Smooth muscle cell (in vitro differentiated cells): ENCODE data around the gene METTL8. TPM values are rescaled to one million over a fixed set of nuclear protein-coding genes. Genes with fewer than 3 reads are reported as not detected.
A peak's percentile ranks its signal among the peaks of the same experiment; 100 is the strongest.

Source experiments
- DNase-seq: peaks from one replicate; lab custom pipeline; 2025; ENCODE audit not compliant: unreplicated experiment; lab: John Stamatoyannopoulos, UW
- H2AFZ ChIP-seq: fragments of 200-600 bp; sonication (generic); 2 replicates; pipeline ENCODE4 v1.6.0; 2016; ENCODE audit warnings: antibody characterized with exemption, low read depth, mild to moderate bottlenecking
- H3F3A ChIP-seq: fragments of 200-600 bp; sonication (generic); 2 replicates; pipeline ENCODE4 v1.6.0; 2017; ENCODE audit warnings: antibody characterized with exemption, low read depth
- H3K27ac ChIP-seq: fragments of 200-600 bp; sonication (generic); 2 replicates; pipeline ENCODE4 v1.5.1; 2016; ENCODE audit warnings: low read depth, mild to moderate bottlenecking
- H3K27me3 ChIP-seq: fragments of 200-600 bp; sonication (generic); 2 replicates; pipeline ENCODE4 v1.6.1; 2016; ENCODE audit warnings: low read depth, mild to moderate bottlenecking
- H3K36me3 ChIP-seq: fragments of 200-600 bp; sonication (generic); 2 replicates; pipeline ENCODE4 v1.5.1; 2016; ENCODE audit warnings: low read depth
- H3K4me1 ChIP-seq: fragments of 200-600 bp; sonication (generic); 2 replicates; pipeline ENCODE4 v1.5.1; 2016; ENCODE audit warnings: low read depth
- H3K4me2 ChIP-seq: fragments of 200-600 bp; sonication (generic); 2 replicates; pipeline ENCODE4 v1.6.0; 2016; ENCODE audit warnings: mild to moderate bottlenecking
- H3K4me3 ChIP-seq: fragments of 200-600 bp; sonication (generic); 2 replicates; pipeline ENCODE4 v1.5.1; 2016; ENCODE audit warnings: mild to moderate bottlenecking
- H3K79me2 ChIP-seq: fragments of 200-600 bp; sonication (generic); 2 replicates; pipeline ENCODE4 v1.6.0; 2016; ENCODE audit warnings: low read depth, mild to moderate bottlenecking
- H3K9ac ChIP-seq: fragments of 200-600 bp; sonication (generic); 2 replicates; pipeline ENCODE4 v1.6.0; 2016; ENCODE audit warnings: low read depth
- H3K9me3 ChIP-seq: fragments of 200-600 bp; sonication (generic); replicated peaks from 2 replicates; pipeline ENCODE4 v1.5.1; 2016; ENCODE audit warnings: low read depth
- H4K20me1 ChIP-seq: fragments of 200-600 bp; sonication (generic); 2 replicates; pipeline ENCODE4 v1.6.0; 2016; ENCODE audit warnings: low read depth
- WGBS: methylation state at CpG from one replicate; pipeline ENCODE4 v1.1.7; 2016; ENCODE audit warnings: low lambda C conversion rate; 5-methylcytosine and 5-hydroxymethylcytosine counted together
- polyA plus RNA-seq: library from polyadenylated mRNA; unstranded; fragments of >200 nt; fragmentation: Nextera tagmentation; extraction: Ambion mirVana; gene quantifications from 2 replicates; pipeline ENCODE4 v1.2.1, GENCODE V29; 2016
- total RNA-seq: library from RNA; depleted of rRNA; stranded (reverse); fragments of >200 nt; gene quantifications from 2 replicates; pipeline ENCODE4 v1.2.3, GENCODE V29; 2014
- TF ChIP-seq, protein P1 (sequence below): fragments of 200-600 bp; sonication (generic); IDR thresholded peaks from 2 replicates; pipeline ENCODE4 v1.5.1; 2017; ENCODE audit warnings: borderline replicate concordance, mild to moderate bottlenecking, antibody characterized with exemption; ENCODE audit not compliant: insufficient read depth, poor library complexity, severe bottlenecking

Gene METTL8
- total and polyA plus RNA-seq, 2 experiments from 2014 or later = 14.5 to 26.8 TPM

DNA sequence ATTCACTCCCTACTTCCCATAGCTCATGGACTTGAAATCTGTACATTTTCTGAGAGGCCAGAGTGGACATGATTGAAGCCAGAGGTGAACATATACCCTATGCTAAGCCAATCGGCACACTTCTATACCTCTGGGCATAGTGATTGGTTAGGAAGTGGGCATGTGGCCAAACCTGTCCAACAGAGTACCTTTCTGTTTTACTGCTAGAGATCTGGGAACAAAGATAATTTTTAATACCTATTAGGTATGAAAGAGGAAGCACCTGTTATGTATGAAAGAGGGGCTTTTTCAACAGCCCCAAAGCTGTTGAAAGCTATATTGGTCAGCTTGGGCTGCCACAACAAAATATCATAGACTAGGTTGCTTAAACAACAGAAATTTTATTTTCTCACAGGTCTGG lies 27.7 kb downstream of the METTL8 start:
- no peak overlapping the region for H2AFZ ChIP-seq

DNA sequence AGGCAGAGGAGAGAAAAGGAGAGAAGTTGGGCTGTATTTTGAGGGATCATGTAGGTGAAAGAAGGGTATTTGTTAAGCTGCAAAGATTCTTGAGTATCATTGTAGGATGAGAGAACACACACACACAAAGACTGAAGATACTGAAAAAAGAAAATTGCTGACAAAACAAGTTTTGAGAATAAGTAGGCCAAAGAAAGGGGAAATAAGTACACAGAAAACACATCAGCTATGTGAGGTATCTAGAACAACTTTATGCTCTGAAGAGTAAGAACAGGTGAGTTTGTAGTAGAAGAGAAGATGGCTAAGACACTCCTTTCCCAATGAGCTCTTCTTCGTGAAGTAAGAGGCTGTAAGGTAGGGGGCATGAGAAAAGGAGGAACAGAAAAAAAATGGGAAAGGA lies 28.2 kb downstream of the METTL8 start:
- Histone ChIP-seq H3K27me3 (no peaks in the 10 kb centered on the region), H3F3A (no peaks in the 10 kb centered on the region), H3K36me3 (no peaks in the 10 kb centered on the region), H3K9me3 (no peaks in the 10 kb centered on the region), H3K4me2 (no peak overlapping the region), H3K4me3 (no peak overlapping the region), H3K79me2 (peaks cover 10% of the 10 kb centered on the region), H4K20me1 (no peaks in the 10 kb centered on the region), H2AFZ (no peak overlapping the region), H3K9ac (no peak overlapping the region), H3K27ac (no peak overlapping the region), H3K4me1 (peaks cover 13% of the 10 kb centered on the region)
- no peak for DNase-seq
- TF ChIP-seq, protein P1, sequence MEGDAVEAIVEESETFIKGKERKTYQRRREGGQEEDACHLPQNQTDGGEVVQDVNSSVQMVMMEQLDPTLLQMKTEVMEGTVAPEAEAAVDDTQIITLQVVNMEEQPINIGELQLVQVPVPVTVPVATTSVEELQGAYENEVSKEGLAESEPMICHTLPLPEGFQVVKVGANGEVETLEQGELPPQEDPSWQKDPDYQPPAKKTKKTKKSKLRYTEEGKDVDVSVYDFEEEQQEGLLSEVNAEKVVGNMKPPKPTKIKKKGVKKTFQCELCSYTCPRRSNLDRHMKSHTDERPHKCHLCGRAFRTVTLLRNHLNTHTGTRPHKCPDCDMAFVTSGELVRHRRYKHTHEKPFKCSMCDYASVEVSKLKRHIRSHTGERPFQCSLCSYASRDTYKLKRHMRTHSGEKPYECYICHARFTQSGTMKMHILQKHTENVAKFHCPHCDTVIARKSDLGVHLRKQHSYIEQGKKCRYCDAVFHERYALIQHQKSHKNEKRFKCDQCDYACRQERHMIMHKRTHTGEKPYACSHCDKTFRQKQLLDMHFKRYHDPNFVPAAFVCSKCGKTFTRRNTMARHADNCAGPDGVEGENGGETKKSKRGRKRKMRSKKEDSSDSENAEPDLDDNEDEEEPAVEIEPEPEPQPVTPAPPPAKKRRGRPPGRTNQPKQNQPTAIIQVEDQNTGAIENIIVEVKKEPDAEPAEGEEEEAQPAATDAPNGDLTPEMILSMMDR = no peak
- 91% methylated on average over 1 of the region's 1 CpG for WGBS

More for the DNA sequence above, 27.7 kb downstream of the METTL8 start:
- 92% methylated on average over 1 of the region's 1 CpG for WGBS
- Histone ChIP-seq H3K9ac (no peak overlapping the region), H3K36me3 (no peaks in the 10 kb centered on the region), H3K4me1 (peaks cover 16% of the 10 kb centered on the region), H3K9me3 (no peaks in the 10 kb centered on the region), H3K4me3 (no peak overlapping the region), H4K20me1 (no peaks in the 10 kb centered on the region), H3F3A (no peaks in the 10 kb centered on the region), H3K79me2 (peaks cover 10% of the 10 kb centered on the region), H3K4me2 (no peak overlapping the region), H3K27me3 (no peaks in the 10 kb centered on the region), H3K27ac (no peak overlapping the region)
- no peak for DNase-seq
- TF ChIP-seq, protein P1 = no peak

DNA sequence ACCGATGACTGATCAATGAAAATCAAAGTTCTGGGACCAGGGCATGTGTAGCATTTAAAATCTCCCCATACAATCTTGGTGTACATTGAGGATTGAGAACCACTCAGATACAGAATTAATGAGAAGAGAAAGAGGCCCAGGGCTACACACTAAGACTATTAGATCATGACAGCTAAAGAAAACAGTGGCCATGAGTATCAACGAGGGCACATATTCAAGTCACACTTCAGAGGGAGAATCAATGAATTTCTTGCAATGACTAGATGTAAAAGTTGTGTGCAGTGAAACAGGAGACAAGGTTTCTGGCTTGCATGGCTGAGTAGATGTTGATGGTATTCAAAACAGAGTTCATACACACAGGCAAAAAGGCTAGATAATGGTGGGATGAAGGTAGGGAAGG lies 29.1 kb downstream of the METTL8 start:
- no peak overlapping the region for H3K4me3 ChIP-seq
- no peaks in the 10 kb centered on the region for H3K27me3 ChIP-seq
- peaks cover 5% of the 10 kb centered on the region for H3K4me1 ChIP-seq
- H3K4me2 ChIP-seq = peak overlapping the region; percentile 16
- TF ChIP-seq, protein P1 = no peak
- no peak overlapping the region for H3K9ac ChIP-seq
- H3K27ac ChIP-seq = peak overlapping the region; percentile 69
- 89% methylated on average over 2 of the region's 2 CpGs for WGBS
- no peak overlapping the region for H2AFZ ChIP-seq
- H3K79me2 ChIP-seq = peaks cover 10% of the 10 kb centered on the region
- H3F3A ChIP-seq = no peaks in the 10 kb centered on the region
- H3K36me3 ChIP-seq = no peaks in the 10 kb centered on the region
- no peaks in the 10 kb centered on the region for H3K9me3 ChIP-seq
- no peaks in the 10 kb centered on the region for H4K20me1 ChIP-seq
- DNase-seq = no peak

GRCh38 chr2:171404261-171404660 lies 29.5 kb downstream of the METTL8 start:
- 53% methylated on average over 5 of the region's 5 CpGs for WGBS
- peak overlapping the region; percentile 69 for H3K27ac ChIP-seq
- DNase-seq = no peak
- H3K36me3 ChIP-seq = no peaks in the 10 kb centered on the region
- no peaks in the 10 kb centered on the region for H3K27me3 ChIP-seq
- H3K79me2 ChIP-seq = peaks cover 10% of the 10 kb centered on the region
- no peak overlapping the region for H3K4me3 ChIP-seq
- peaks cover under 1% of the 10 kb centered on the region for H3K4me1 ChIP-seq
- TF ChIP-seq, protein P1 = no peak
- H3F3A ChIP-seq = no peaks in the 10 kb centered on the region
- no peaks in the 10 kb centered on the region for H3K9me3 ChIP-seq
- H3K9ac ChIP-seq = no peak overlapping the region
- no peak overlapping the region for H2AFZ ChIP-seq
- no peaks in the 10 kb centered on the region for H4K20me1 ChIP-seq
- peak overlapping the region; percentile 16 for H3K4me2 ChIP-seq
